ENCODE results near the gene CYP1A1. TPM values are rescaled to one million over a fixed set of nuclear protein-coding genes. Genes with fewer than 3 reads are reported as not detected.

CYP1A1 gene, protein sequence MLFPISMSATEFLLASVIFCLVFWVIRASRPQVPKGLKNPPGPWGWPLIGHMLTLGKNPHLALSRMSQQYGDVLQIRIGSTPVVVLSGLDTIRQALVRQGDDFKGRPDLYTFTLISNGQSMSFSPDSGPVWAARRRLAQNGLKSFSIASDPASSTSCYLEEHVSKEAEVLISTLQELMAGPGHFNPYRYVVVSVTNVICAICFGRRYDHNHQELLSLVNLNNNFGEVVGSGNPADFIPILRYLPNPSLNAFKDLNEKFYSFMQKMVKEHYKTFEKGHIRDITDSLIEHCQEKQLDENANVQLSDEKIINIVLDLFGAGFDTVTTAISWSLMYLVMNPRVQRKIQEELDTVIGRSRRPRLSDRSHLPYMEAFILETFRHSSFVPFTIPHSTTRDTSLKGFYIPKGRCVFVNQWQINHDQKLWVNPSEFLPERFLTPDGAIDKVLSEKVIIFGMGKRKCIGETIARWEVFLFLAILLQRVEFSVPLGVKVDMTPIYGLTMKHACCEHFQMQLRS
- total RNA-seq (2022; extraction: Qiagen RNA extraction; ENCODE audit: low read depth), result 1.3 to 2.6 TPM (median 1.9 TPM) in 5 replicates

DNA sequence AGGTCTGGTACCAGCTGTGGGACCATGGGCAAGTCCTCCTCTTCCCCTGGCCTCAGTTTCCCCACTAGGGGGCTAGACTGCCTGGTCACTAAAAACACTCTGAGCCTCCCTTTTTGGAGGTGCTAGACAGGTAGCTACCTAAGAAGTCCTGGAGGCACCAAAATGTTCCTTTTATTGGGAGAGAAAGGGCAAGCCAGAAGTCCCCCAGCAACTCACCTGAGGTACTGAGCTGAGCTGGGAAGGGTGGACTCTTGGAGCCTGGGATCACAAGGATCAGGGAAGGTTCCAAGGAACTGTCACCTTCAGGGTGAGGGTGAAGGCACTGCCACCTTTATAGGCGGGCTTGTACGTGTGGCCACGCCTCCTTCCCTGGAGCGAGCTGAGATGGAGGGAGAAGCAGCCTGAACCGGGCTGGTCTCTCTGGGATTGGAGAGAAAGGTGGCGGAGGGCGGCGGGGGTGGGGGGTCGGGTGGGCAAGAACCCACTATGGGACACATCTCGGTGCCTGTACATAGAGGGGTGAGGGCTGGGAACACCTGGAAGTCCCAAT lies at the start of gene CYP1A1:
Gene CYP1A1 (minus strand): TSS at position 304 of the 550 bp plus-strand sequence. CDS start 2,431 bp downstream, outside the sequence.

DNA sequence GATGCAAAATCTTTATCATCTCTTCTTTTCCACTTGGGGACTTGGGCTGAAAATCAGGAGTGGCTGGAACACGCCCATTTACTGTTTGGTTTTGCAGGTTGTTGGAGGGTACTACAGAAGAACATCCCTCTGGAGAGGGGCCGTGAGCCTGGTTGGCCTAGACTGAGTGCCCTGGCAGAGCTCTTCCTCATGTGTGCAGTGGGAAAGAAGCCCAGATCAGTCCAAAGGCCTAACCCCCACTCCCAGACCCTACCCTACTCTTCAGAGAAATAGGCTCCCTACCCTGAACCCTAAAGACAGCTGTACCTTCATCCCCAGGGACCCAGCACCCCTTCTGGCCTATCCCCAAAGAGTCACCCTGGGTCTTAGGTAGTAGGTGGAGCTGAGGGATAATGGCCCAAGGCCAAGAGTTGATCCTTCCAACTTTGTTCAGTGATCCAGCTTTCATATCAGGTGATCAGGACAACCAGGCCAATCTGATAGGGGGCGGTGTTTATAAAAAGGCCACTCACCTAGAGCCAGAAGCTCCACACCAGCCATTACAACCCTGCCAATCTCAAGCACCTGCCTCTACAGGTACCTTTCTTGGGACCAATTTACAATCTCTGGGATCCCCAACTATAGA lies 23.1 kb upstream of the CYP1A1 start, which contains the start of gene CYP1A2:
Gene CYP1A2 (plus strand): TSS at position 524 of the 625 bp plus-strand sequence. CDS start 894 bp downstream, outside the sequence.

DNA sequence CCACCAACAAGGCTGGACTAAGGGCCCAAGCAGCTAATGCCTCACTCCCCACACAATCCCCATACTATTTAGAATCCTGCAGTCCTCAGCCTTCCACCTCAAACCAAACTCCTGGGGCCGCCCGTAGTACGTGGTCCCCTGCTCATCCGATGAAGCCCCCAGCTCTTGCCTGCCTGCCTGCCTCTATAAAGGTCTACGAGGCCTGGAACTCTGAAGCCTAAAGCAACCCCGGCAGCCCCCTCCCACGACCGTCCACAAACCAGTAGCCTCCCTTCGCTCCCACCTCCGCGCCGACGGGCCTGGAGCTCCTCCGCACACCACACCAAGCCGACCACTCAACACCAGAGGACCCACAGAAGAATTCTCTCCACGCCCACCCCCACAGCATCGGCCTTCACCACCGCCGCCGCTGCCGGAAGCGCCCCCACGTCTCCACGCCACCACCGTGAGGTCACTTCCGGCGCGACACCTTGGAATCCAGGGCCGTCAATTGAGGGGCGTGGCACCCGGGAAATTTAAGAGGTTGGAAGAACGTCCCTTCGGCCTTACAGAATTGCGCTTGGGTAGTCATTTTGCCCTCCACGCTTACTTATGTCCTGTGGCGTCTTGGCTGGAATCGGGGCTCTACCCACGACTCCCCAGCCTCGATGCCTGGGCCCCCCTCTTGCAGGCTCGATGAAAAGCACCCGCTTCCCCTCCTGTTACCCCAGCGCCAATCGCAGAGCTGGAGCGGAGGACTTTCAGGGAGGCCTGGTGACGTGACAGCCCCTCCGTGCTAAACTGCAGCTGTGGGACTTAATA lies 29.5 kb downstream of the CYP1A1 start, which contains the start of gene EDC3:
Gene EDC3 (minus strand): TSS at position 428 of the 801 bp plus-strand sequence. CDS start 20,900 bp downstream, outside the sequence.

Other genes with a start within 250 kb of the CYP1A1 start
- 3.3 to 4.8 TPM (median 3.9 TPM) in 5 replicates for gene ARID3B, start 184.3 kb downstream of the CYP1A1 start, total RNA-seq (2022; extraction: Qiagen RNA extraction; ENCODE audit: low read depth)
- gene CLK3, start 109.7 kb downstream of the CYP1A1 start, total RNA-seq (2022; extraction: Qiagen RNA extraction; ENCODE audit: low read depth), result 34.7 to 46.1 TPM (median 37.4 TPM) in 5 replicates
- 17.9 to 20.1 TPM (median 19.6 TPM) in 5 replicates for gene EDC3, start 29.5 kb downstream of the CYP1A1 start, total RNA-seq (2022; extraction: Qiagen RNA extraction; ENCODE audit: low read depth)
- gene CYP1A2, start 23.3 kb upstream of the CYP1A1 start, total RNA-seq (2022; extraction: Qiagen RNA extraction; ENCODE audit: low read depth), result not detected in 5 replicates
- 56.4 to 66.1 TPM (median 62.3 TPM) in 5 replicates for gene CSK, start 56.6 kb upstream of the CYP1A1 start, total RNA-seq (2022; extraction: Qiagen RNA extraction; ENCODE audit: low read depth)
- gene LMAN1L, start 87.3 kb upstream of the CYP1A1 start, total RNA-seq (2022; extraction: Qiagen RNA extraction; ENCODE audit: low read depth), result not detected in 5 replicates
- gene CPLX3, start 101.1 kb upstream of the CYP1A1 start, total RNA-seq (2022; extraction: Qiagen RNA extraction; ENCODE audit: low read depth), result not detected in 5 replicates
- 24.9 to 37.6 TPM (median 32.2 TPM) in 5 replicates for gene ULK3, start 117.6 kb upstream of the CYP1A1 start, total RNA-seq (2022; extraction: Qiagen RNA extraction; ENCODE audit: low read depth)
- gene SCAMP2, start 147.8 kb upstream of the CYP1A1 start, total RNA-seq (2022; extraction: Qiagen RNA extraction; ENCODE audit: low read depth), result 56.5 to 67.5 TPM (median 62.0 TPM) in 5 replicates
- 29.5 to 38.5 TPM (median 32.8 TPM) in 5 replicates for gene MPI, start 164.5 kb upstream of the CYP1A1 start, total RNA-seq (2022; extraction: Qiagen RNA extraction; ENCODE audit: low read depth)
- 28.6 to 38.9 TPM (median 34.3 TPM) in 5 replicates for gene FAM219B, start 181.3 kb upstream of the CYP1A1 start, total RNA-seq (2022; extraction: Qiagen RNA extraction; ENCODE audit: low read depth)
- gene COX5A, start 212.5 kb upstream of the CYP1A1 start, total RNA-seq (2022; extraction: Qiagen RNA extraction; ENCODE audit: low read depth), result 518 to 689 TPM (median 562 TPM) in 5 replicates
- 21.4 to 32.8 TPM (median 29.8 TPM) in 5 replicates for gene RPP25, start 231.2 kb upstream of the CYP1A1 start, total RNA-seq (2022; extraction: Qiagen RNA extraction; ENCODE audit: low read depth)

All from A549 treated with RU486 at 1 μM for 4 hours (cell line).